Suppressor macrophage treated with lipopolysaccharide for 1 hour (primary cell): ENCODE measurements around the gene SMAD9.
"Not testable (repeated sequence)": the region's sequence is repeated elsewhere in the genome, so short reads cannot be mapped to it uniquely, and the experiment has no call there.

Experiments used
- DNase-seq, 3 donors: peaks; one replicate each; pipeline ENCODE4 v3.0.0-alpha.2; 2020 to 2022

SMAD9 gene

GRCh38 chr13:36910545-36910944, 9.5 kb downstream of the SMAD9 start:
- no peak for DNase-seq

GRCh38 chr13:36907821-36908220, 12.2 kb downstream of the SMAD9 start:
- no peak for DNase-seq

- no peak for DNase-seq
Measured at GRCh38 chr13:36907266-36907665, 12.8 kb downstream of the SMAD9 start.

- no peak for DNase-seq
Measured at GRCh38 chr13:36905944-36906343, 14.1 kb downstream of the SMAD9 start.

- DNase-seq = no peak
Measured at GRCh38 chr13:36903925-36904595, 16.0 kb downstream of the SMAD9 start.

- no peak for DNase-seq
Measured at GRCh38 chr13:36897054-36897616, 22.9 kb downstream of the SMAD9 start.

GRCh38 chr13:36891752-36892151, 28.3 kb downstream of the SMAD9 start:
- no peak for DNase-seq

GRCh38 chr13:36888645-36889044, 31.4 kb downstream of the SMAD9 start:
- no peak for DNase-seq

GRCh38 chr13:36887758-36888521, 32.1 kb downstream of the SMAD9 start:
- peak; percentile 46 to 53 (median 48) for DNase-seq

- no peak for DNase-seq
Measured at GRCh38 chr13:36885901-36886300, 34.1 kb downstream of the SMAD9 start.

- no peak for DNase-seq
Measured at GRCh38 chr13:36884235-36884634, 35.8 kb downstream of the SMAD9 start.

GRCh38 chr13:36883824-36884223, 36.2 kb downstream of the SMAD9 start:
- DNase-seq = no peak

- DNase-seq = not testable (repeated sequence)
Measured at GRCh38 chr13:36883392-36883791, 36.6 kb downstream of the SMAD9 start.

GRCh38 chr13:36882829-36883390, 37.1 kb downstream of the SMAD9 start:
- no peak for DNase-seq

GRCh38 chr13:36880961-36881360, 39.1 kb downstream of the SMAD9 start:
- DNase-seq = peak in 1 of 3 donors; percentile 3

- DNase-seq = no peak
Measured at GRCh38 chr13:36879218-36879938, 40.7 kb downstream of the SMAD9 start.

- no peak for DNase-seq
Measured at GRCh38 chr13:36875961-36876360, 44.1 kb downstream of the SMAD9 start.

GRCh38 chr13:36875431-36875830, 44.6 kb downstream of the SMAD9 start:
- no peak for DNase-seq

GRCh38 chr13:36872621-36873020, 47.4 kb downstream of the SMAD9 start:
- DNase-seq = no peak

- no peak for DNase-seq
Measured at GRCh38 chr13:36870050-36870692, 49.9 kb downstream of the SMAD9 start.

- DNase-seq = no peak
Measured at GRCh38 chr13:36866232-36866631, 53.8 kb downstream of the SMAD9 start.

- DNase-seq = no peak
Measured at GRCh38 chr13:36865265-36865664, 54.8 kb downstream of the SMAD9 start.

GRCh38 chr13:36862722-36863121, 57.3 kb downstream of the SMAD9 start:
- DNase-seq = no peak
